WTC11 (cell line): Measurements from ENCODE around the gene SARS1. TPM values are rescaled to one million over a fixed set of nuclear protein-coding genes. Genes with fewer than 3 reads are reported as not detected.
A peak's percentile ranks its signal among the peaks of the same experiment; 100 is the strongest.

Experiments used
- ARID4B ChIP-seq: sonication (generic); formaldehyde crosslinking; IDR thresholded peaks from 2 replicates; pipeline ENCODE4 v1.8.0; 2023; ENCODE audit warnings: missing genetic modification reagents, mild to moderate bottlenecking, borderline replicate concordance
- ATF1 ChIP-seq: sonication (generic); formaldehyde crosslinking; IDR thresholded peaks from 2 replicates; pipeline ENCODE4 v1.8.1; 2023; ENCODE audit warnings: mild to moderate bottlenecking, moderate library complexity, missing genetic modification reagents
- E2F4 ChIP-seq: sonication (generic); formaldehyde crosslinking; IDR thresholded peaks from 2 replicates; pipeline ENCODE4 v1.8.1; 2022; ENCODE audit warnings: low read depth, mild to moderate bottlenecking, moderate library complexity, missing genetic modification reagents, borderline replicate concordance
- ELF4 ChIP-seq: sonication (generic); formaldehyde crosslinking; IDR thresholded peaks from 2 replicates; pipeline ENCODE4 v1.8.1; 2022; ENCODE audit warnings: low read depth, mild to moderate bottlenecking, moderate library complexity, missing genetic modification reagents
- GABPB1 ChIP-seq: sonication (generic); formaldehyde crosslinking; IDR thresholded peaks from 2 replicates; pipeline ENCODE4 v1.8.1; 2023; ENCODE audit warnings: mild to moderate bottlenecking, missing genetic modification reagents
- GTF2I ChIP-seq: fragments of 250-450 bp; sonication (Bioruptor Pico); conservative IDR thresholded peaks from 2 replicates; pipeline ENCODE4 v1.4.0; 2021; ENCODE audit warnings: mild to moderate bottlenecking
- MLX ChIP-seq: sonication (generic); formaldehyde crosslinking; IDR thresholded peaks from 2 replicates; pipeline ENCODE4 v1.8.1; 2023; ENCODE audit warnings: mild to moderate bottlenecking, missing genetic modification reagents, moderate library complexity
- NR2C2 ChIP-seq: sonication (generic); formaldehyde crosslinking; IDR thresholded peaks from 2 replicates; pipeline ENCODE4 v1.8.0; 2022; ENCODE audit warnings: mild to moderate bottlenecking, missing genetic modification reagents
- RELA ChIP-seq: sonication (generic); formaldehyde crosslinking; IDR thresholded peaks from 2 replicates; pipeline ENCODE4 v1.8.1; 2022; ENCODE audit warnings: missing genetic modification reagents, mild to moderate bottlenecking, borderline replicate concordance
- RORB ChIP-seq: fragments of 250-450 bp; sonication (Bioruptor Pico); IDR thresholded peaks from 2 replicates; pipeline ENCODE4 v1.9.0; 2021; ENCODE audit warnings: mild to moderate bottlenecking
- SP1 ChIP-seq: sonication (generic); formaldehyde crosslinking; conservative IDR thresholded peaks from 2 replicates; pipeline ENCODE4 v1.8.1; 2022; ENCODE audit warnings: missing genetic modification reagents
- ZBTB43 ChIP-seq: sonication (generic); formaldehyde crosslinking; IDR thresholded peaks from 2 replicates; pipeline ENCODE4 v1.8.1; 2023; ENCODE audit warnings: mild to moderate bottlenecking, missing genetic modification reagents
- ZNF121 ChIP-seq: sonication (generic); formaldehyde crosslinking; IDR thresholded peaks from 2 replicates; pipeline ENCODE4 v1.8.0; 2023; ENCODE audit warnings: missing genetic modification reagents
- ZNF317 ChIP-seq: sonication (generic); formaldehyde crosslinking; IDR thresholded peaks from 2 replicates; pipeline ENCODE4 v1.8.1; 2023; ENCODE audit warnings: low read depth, mild to moderate bottlenecking, moderate library complexity, missing genetic modification reagents, borderline replicate concordance
- ZNF396 ChIP-seq: fragments of 250-450 bp; sonication (Bioruptor Pico); IDR thresholded peaks from 2 replicates; pipeline ENCODE4 v1.8.0; 2021; ENCODE audit warnings: mild to moderate bottlenecking, moderate library complexity, borderline replicate concordance
- ZNF416 ChIP-seq: fragments of 250-450 bp; sonication (Bioruptor Pico); IDR thresholded peaks from 2 replicates; pipeline ENCODE4 v1.9.0; 2021; ENCODE audit warnings: mild to moderate bottlenecking, inconsistent platforms
- ZSCAN18 ChIP-seq: fragments of 250-450 bp; sonication (Bioruptor Pico); IDR thresholded peaks from 2 replicates; pipeline ENCODE4 v2.1.2; 2022; ENCODE audit warnings: mild to moderate bottlenecking, moderate library complexity
- total RNA-seq: library from RNA; stranded (reverse); gene quantifications from 3 replicates; pipeline ENCODE4 v1.2.3, GENCODE V29; 2021
- TF ChIP-seq, protein P1 (sequence below): sonication (generic); formaldehyde crosslinking; IDR thresholded peaks from 2 replicates; pipeline ENCODE4 v1.8.1; 2022; ENCODE audit warnings: mild to moderate bottlenecking, moderate library complexity, missing genetic modification reagents
- TF ChIP-seq, protein P2 (sequence below): fragments of 250-450 bp; sonication (Bioruptor Pico); conservative IDR thresholded peaks from 2 replicates; pipeline ENCODE4 v1.9.0; 2021; ENCODE audit warnings: mild to moderate bottlenecking
- TF ChIP-seq, protein P3 (sequence below): sonication (generic); formaldehyde crosslinking; IDR thresholded peaks from 2 replicates; pipeline ENCODE4 v1.8.1; 2022; ENCODE audit warnings: low read depth, missing genetic modification reagents, borderline replicate concordance
- TF ChIP-seq, protein P4 (sequence below): sonication (generic); formaldehyde crosslinking; IDR thresholded peaks from 2 replicates; pipeline ENCODE4 v1.8.0; 2022; ENCODE audit warnings: mild to moderate bottlenecking, missing genetic modification reagents
- TF ChIP-seq, protein P5 (sequence below): fragments of 250-450 bp; sonication (Bioruptor Pico); IDR thresholded peaks from 2 replicates; pipeline ENCODE4 v1.9.0; 2021; ENCODE audit warnings: mild to moderate bottlenecking

Gene SARS1
- total RNA-seq, 1 experiment from 2014 or later = 149 TPM

DNA sequence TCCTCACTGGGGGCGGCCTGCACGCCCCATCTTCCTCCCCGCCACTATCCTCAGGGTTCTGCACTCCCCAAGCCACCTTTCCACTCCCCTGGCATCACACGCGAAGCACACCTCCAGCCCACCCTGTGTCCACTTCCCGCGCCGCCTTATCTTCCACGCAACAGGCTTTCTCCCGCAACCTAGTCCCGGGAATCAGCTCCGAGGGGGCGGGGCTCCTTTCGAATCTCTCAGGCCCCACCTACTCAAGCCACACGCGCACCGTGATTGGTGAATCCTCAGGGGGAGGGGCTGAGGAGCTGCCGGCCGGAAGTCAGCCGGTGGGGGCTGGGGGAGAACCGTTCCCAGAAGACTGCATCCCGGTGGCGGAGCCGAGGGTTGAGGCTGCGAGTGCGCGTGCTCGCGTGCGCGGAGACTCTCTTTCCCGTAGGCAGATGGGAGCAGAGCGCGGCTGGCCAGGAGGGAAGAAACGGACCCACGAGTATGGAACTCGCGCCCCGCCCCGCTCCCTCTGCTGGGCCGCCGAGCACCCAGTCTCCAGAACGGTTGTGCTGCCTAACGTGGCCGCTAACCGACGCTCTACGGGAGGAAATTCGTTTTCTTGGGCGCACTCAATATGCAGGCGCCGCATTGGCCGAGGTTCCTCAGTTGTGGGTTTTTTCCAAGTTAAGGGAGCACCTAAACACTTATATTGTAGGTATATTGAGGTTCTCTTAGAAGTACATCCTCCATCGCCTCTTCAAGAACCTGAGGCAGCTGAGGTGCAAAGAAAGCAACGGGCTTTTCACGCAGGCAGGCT, 69.4 kb downstream of the SARS1 start, which contains the start of gene PSRC1 (continued):
- TF ChIP-seq E2F4 = peak; percentile 76; the same call in 1 of the 2 replicates
- TF ChIP-seq, protein P1, sequence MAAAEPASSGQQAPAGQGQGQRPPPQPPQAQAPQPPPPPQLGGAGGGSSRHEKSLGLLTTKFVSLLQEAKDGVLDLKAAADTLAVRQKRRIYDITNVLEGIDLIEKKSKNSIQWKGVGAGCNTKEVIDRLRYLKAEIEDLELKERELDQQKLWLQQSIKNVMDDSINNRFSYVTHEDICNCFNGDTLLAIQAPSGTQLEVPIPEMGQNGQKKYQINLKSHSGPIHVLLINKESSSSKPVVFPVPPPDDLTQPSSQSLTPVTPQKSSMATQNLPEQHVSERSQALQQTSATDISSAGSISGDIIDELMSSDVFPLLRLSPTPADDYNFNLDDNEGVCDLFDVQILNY = peak; percentile 82
- TF ChIP-seq GTF2I (CRISPR knock-in tag) = no peak
- TF ChIP-seq ZNF396 (CRISPR knock-in tag) = no peak
- TF ChIP-seq, protein P2, sequence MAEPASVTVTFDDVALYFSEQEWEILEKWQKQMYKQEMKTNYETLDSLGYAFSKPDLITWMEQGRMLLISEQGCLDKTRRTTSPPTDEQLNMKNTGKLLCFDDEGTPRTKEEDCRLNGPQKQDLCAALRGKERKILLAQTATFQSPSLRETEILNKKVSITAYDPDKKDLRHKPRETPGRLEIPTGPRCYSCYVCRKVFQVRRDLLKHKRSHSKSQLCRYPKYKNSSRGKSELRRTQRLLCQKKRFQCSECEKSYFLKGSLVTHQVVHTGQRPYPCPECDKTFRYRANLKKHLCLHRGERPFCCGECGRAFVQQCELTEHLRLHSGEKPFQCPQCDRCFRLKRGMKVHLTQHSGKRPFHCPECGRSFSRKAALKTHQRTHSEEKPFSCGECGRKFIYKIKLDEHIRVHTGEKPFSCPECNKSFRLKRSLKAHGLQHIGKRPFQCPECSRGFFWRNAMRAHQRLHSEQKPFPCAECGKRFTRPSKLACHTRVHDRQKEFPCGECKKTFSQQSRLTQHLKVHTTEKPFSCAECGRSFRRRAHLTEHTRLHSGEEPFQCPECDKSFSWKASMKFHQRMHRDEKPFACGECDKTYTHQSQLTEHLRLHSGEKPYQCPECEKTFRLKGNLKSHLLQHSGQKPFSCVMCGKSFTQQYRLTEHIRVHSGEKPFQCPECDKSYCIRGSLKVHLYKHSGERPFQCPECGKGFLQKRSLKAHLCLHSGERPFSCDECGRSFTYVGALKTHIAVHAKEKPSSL (CRISPR knock-in tag) = no peak
- TF ChIP-seq ZSCAN18 (CRISPR knock-in tag) = no peak
- TF ChIP-seq, protein P3, sequence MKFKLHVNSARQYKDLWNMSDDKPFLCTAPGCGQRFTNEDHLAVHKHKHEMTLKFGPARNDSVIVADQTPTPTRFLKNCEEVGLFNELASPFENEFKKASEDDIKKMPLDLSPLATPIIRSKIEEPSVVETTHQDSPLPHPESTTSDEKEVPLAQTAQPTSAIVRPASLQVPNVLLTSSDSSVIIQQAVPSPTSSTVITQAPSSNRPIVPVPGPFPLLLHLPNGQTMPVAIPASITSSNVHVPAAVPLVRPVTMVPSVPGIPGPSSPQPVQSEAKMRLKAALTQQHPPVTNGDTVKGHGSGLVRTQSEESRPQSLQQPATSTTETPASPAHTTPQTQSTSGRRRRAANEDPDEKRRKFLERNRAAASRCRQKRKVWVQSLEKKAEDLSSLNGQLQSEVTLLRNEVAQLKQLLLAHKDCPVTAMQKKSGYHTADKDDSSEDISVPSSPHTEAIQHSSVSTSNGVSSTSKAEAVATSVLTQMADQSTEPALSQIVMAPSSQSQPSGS = no peak
- no peak for TF ChIP-seq RORB (CRISPR knock-in tag)
- TF ChIP-seq ARID4B (CRISPR knock-in tag) = no peak
- peak; percentile 71 for TF ChIP-seq GABPB1 (CRISPR knock-in tag)
- TF ChIP-seq NR2C2 = no peak
- no peak for TF ChIP-seq RELA (CRISPR knock-in tag)
- TF ChIP-seq MLX (CRISPR knock-in tag) = no peak
- TF ChIP-seq ZBTB43 = peak; percentile 93; the same call in 1 of the 2 replicates
- TF ChIP-seq ZNF121 (CRISPR knock-in tag) = no peak
- no peak for TF ChIP-seq ATF1 (CRISPR knock-in tag)
- no peak for TF ChIP-seq ELF4 (CRISPR knock-in tag)
- TF ChIP-seq SP1 (CRISPR knock-in tag) = peak; percentile 95
- TF ChIP-seq, protein P4, sequence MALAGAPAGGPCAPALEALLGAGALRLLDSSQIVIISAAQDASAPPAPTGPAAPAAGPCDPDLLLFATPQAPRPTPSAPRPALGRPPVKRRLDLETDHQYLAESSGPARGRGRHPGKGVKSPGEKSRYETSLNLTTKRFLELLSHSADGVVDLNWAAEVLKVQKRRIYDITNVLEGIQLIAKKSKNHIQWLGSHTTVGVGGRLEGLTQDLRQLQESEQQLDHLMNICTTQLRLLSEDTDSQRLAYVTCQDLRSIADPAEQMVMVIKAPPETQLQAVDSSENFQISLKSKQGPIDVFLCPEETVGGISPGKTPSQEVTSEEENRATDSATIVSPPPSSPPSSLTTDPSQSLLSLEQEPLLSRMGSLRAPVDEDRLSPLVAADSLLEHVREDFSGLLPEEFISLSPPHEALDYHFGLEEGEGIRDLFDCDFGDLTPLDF = no peak
- TF ChIP-seq, protein P5, sequence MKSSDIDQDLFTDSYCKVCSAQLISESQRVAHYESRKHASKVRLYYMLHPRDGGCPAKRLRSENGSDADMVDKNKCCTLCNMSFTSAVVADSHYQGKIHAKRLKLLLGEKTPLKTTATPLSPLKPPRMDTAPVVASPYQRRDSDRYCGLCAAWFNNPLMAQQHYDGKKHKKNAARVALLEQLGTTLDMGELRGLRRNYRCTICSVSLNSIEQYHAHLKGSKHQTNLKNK = no peak
- no peak; the same call in 1 of the 2 replicates for TF ChIP-seq ZNF317 (CRISPR knock-in tag)
- TF ChIP-seq ZNF416 = no peak
